Stomach (tissue), 4 donors: Measurements from ENCODE around the gene DMRT3.

Source experiments
- CTCF ChIP-seq, 7 experiments: fragments of 450-650 bp in 4 of 7; fragments of 200-600 bp in 3 of 7; sonication (generic) in 3 of 7; IDR thresholded peaks; one replicate each; pipeline ENCODE4 v1.5.1; 2016 to 2019; ENCODE audit warnings: antibody characterized with exemption in 7 of 7, control low read depth in 2 of 7, mild to moderate bottlenecking in 1 of 7
- EP300 ChIP-seq: sonication (generic); formaldehyde crosslinking; IDR thresholded peaks from one replicate; pipeline ENCODE4 v1.6.1; 2017; ENCODE audit warnings: antibody characterized with exemption

- TF ChIP-seq CTCF (IDR thresholded peaks at IDR 0.05) (no peak), EP300 (no peak)
These were observed 49.5 kb upstream of the DMRT3 start for GRCh38 chr9:926976-927375.
